AG04449 (cell line): Measurements from ENCODE around the gene PHF5A.

Source experiments
- CTCF ChIA-PET: fragments of 350-600 bp; formaldehyde crosslinking; extraction: SDS; loops from one replicate; lab custom pipeline; 2021; ENCODE audit warnings: antibody characterized with exemption; lab: Yijun Ruan, JAX
- POLR2A ChIA-PET: fragments of 400-600, 350-600 bp; formaldehyde crosslinking; extraction: SDS; loops from one replicate; lab custom pipeline; 2020; ENCODE audit warnings: antibody characterized with exemption, inconsistent platforms; lab: Yijun Ruan, JAX
- DNase-seq: peaks from one replicate; pipeline ENCODE4 v3.0.0-alpha.2; 2010; ENCODE audit warnings: low read depth, low spot score
- H3K4me3 ChIP-seq: 2 replicates; pipeline ENCODE4 v1.5.1; 2011; ENCODE audit warnings: low read depth, mild to moderate bottlenecking, control low read depth, low read length
- CTCF ChIP-seq: IDR thresholded peaks from one replicate; pipeline ENCODE4 v1.5.1; 2011; ENCODE audit warnings: mild to moderate bottlenecking, moderate library complexity, low read length, control low read depth, inconsistent platforms; ENCODE audit not compliant: insufficient read depth; ENCODE audit errors: missing control alignments

Gene PHF5A

GRCh38 chr22:41512421-41513194 is 44.1 kb upstream of the PHF5A start:
- POLR2A ChIA-PET: interaction anchor here (1.2 kb wide), 1 partner anchor 66 kb away, joined by 3 read pairs; no protein-coding TSS in a partner anchor
- H3K4me3 ChIP-seq: no peak overlapping the region
- CTCF ChIA-PET: interaction anchor here (1.0 to 7.1 kb wide), 9 partner anchors 11 to 66 kb away, joined by 3 to 74 read pairs (median 5); partner anchors contain the start of genes PHF5A, POLR3H and TOB2
- DNase-seq: no peak
- no peak for TF ChIP-seq CTCF

- H3K4me3 ChIP-seq: no peak overlapping the region
- ChIA-PET POLR2A (interaction anchor here (0.7 kb wide), 1 partner anchor 12 kb away, joined by 3 read pairs; no protein-coding TSS in a partner anchor), CTCF (interaction anchor here (1.2 to 1.5 kb wide), 3 partner anchors 10 to 31 kb away, joined by 3 to 4 read pairs (median 3); no protein-coding TSS in a partner anchor)
- TF ChIP-seq CTCF: no peak
- DNase-seq: no peak
These were observed 43.1 kb upstream of the PHF5A start for GRCh38 chr22:41511521-41511968.

GRCh38 chr22:41508770-41509170 is 40.3 kb upstream of the PHF5A start:
- ChIA-PET POLR2A (no interaction called here), CTCF (interaction anchor here (1.0 to 1.7 kb wide), 3 partner anchors 9 to 14 kb away, joined by 3 to 7 read pairs (median 3); no protein-coding TSS in a partner anchor)
- TF ChIP-seq CTCF: no peak
- no peak overlapping the region for H3K4me3 ChIP-seq
- DNase-seq: no peak

GRCh38 chr22:41507330-41508063 is 39.0 kb upstream of the PHF5A start:
- H3K4me3 ChIP-seq: no peak overlapping the region
- POLR2A ChIA-PET: no interaction called here
- TF ChIP-seq CTCF: no peak
- CTCF ChIA-PET: interaction anchor here (0.7 to 4.2 kb wide), 2 partner anchors 9 kb away, joined by 3 to 37 read pairs; no protein-coding TSS in a partner anchor
- DNase-seq: no peak

GRCh38 chr22:41505511-41506220 is 37.2 kb upstream of the PHF5A start:
- POLR2A ChIA-PET: no interaction called here
- no peak for TF ChIP-seq CTCF
- no peak for DNase-seq
- CTCF ChIA-PET: interaction anchor here (1.1 to 4.2 kb wide), 5 partner anchors 9 to 102 kb away, joined by 3 to 37 read pairs (median 6); no protein-coding TSS in a partner anchor
- H3K4me3 ChIP-seq: no peak overlapping the region
